ENCODE measurements around the gene TNNI2.

The TNNI2 gene

GRCh38 chr11:1854949-1855885, 16.4 kb downstream of the TNNI2 start:
- Histone ChIP-seq H3K27me3 (replicated peaks; ENCODE audit: control insufficient read depth, insufficient read depth, low read length) (no peaks in the 10 kb centered on the region), H3K36me3 (ENCODE audit: control insufficient read depth, insufficient read depth, low read length) (peaks cover 25% of the 10 kb centered on the region), H3K4me3 (replicated peaks; ENCODE audit: low read depth, low read length) (peak overlapping the region; percentile 95)
- peak; percentile 81 for DNase-seq (ENCODE audit: extremely low read depth, insufficient read length)
- no peak for TF ChIP-seq CTCF (IDR thresholded peaks at IDR 0.05; ENCODE audit: insufficient read depth, low read length, poor library complexity, severe bottlenecking)

- no peak for TF ChIP-seq CTCF (IDR thresholded peaks at IDR 0.05; ENCODE audit: insufficient read depth, low read length, poor library complexity, severe bottlenecking)
- no peaks in the 10 kb centered on the region for H3K27me3 ChIP-seq (replicated peaks; ENCODE audit: control insufficient read depth, insufficient read depth, low read length)
- DNase-seq (ENCODE audit: extremely low read depth, insufficient read length), result no peak
- H3K4me3 ChIP-seq (replicated peaks; ENCODE audit: low read depth, low read length), result peak overlapping the region; percentile 95
- H3K36me3 ChIP-seq (ENCODE audit: control insufficient read depth, insufficient read depth, low read length), result peaks cover 25% of the 10 kb centered on the region
Observed at GRCh38 chr11:1855886-1856265, 17.1 kb downstream of the TNNI2 start.

- H3K36me3 ChIP-seq (ENCODE audit: control insufficient read depth, insufficient read depth, low read length), result peaks cover 25% of the 10 kb centered on the region
- TF ChIP-seq CTCF (IDR thresholded peaks at IDR 0.05; ENCODE audit: insufficient read depth, low read length, poor library complexity, severe bottlenecking), result no peak
- no peaks in the 10 kb centered on the region for H3K27me3 ChIP-seq (replicated peaks; ENCODE audit: control insufficient read depth, insufficient read depth, low read length)
- no peak for DNase-seq (ENCODE audit: extremely low read depth, insufficient read length)
- 0 out of 2 replicates have a peak overlapping the region, but pooled peaks have one; percentile 95 for H3K4me3 ChIP-seq (replicated peaks; ENCODE audit: low read depth, low read length)
Observed at GRCh38 chr11:1856306-1857005, 17.7 kb downstream of the TNNI2 start.

- no peak for TF ChIP-seq CTCF (IDR thresholded peaks at IDR 0.05; ENCODE audit: insufficient read depth, low read length, poor library complexity, severe bottlenecking)
- Histone ChIP-seq H3K27me3 (replicated peaks; ENCODE audit: control insufficient read depth, insufficient read depth, low read length) (no peaks in the 10 kb centered on the region), H3K4me3 (replicated peaks; ENCODE audit: low read depth, low read length) (no peak overlapping the region), H3K36me3 (ENCODE audit: control insufficient read depth, insufficient read depth, low read length) (peaks cover 25% of the 10 kb centered on the region)
- DNase-seq (ENCODE audit: extremely low read depth, insufficient read length), result no peak
Observed at GRCh38 chr11:1857064-1857463, 18.3 kb downstream of the TNNI2 start.

- Histone ChIP-seq H3K27me3 (replicated peaks; ENCODE audit: control insufficient read depth, insufficient read depth, low read length) (no peaks in the 10 kb centered on the region), H3K36me3 (ENCODE audit: control insufficient read depth, insufficient read depth, low read length) (peaks cover 28% of the 10 kb centered on the region), H3K4me3 (replicated peaks; ENCODE audit: low read depth, low read length) (no peak overlapping the region)
- no peak for TF ChIP-seq CTCF (IDR thresholded peaks at IDR 0.05; ENCODE audit: insufficient read depth, low read length, poor library complexity, severe bottlenecking)
- no peak for DNase-seq (ENCODE audit: extremely low read depth, insufficient read length)
Observed at GRCh38 chr11:1858154-1858553, 19.4 kb downstream of the TNNI2 start.

Measured in GM06990 (cell line).